AG10803 (cell line): ENCODE measurements around the gene WDR17.

Experiments used
- DNase-seq: peaks from one replicate; pipeline ENCODE4 v3.0.0; 2010; ENCODE audit warnings: low read depth
- H3K4me3 ChIP-seq: 2 replicates; pipeline ENCODE4 v1.5.1; 2011; ENCODE audit warnings: mild to moderate bottlenecking, low read length, control low read depth
- TF ChIP-seq, protein P1 (sequence below): conservative IDR thresholded peaks from 2 replicates; pipeline ENCODE4 v1.5.1; 2011; ENCODE audit warnings: mild to moderate bottlenecking, low read length, control low read depth, inconsistent platforms

WDR17 gene

GRCh38 chr4:176134670-176135069, 69.0 kb downstream of the WDR17 start:
- DNase-seq, result no peak
- H3K4me3 ChIP-seq, result no peak overlapping the region
- TF ChIP-seq, protein P1, sequence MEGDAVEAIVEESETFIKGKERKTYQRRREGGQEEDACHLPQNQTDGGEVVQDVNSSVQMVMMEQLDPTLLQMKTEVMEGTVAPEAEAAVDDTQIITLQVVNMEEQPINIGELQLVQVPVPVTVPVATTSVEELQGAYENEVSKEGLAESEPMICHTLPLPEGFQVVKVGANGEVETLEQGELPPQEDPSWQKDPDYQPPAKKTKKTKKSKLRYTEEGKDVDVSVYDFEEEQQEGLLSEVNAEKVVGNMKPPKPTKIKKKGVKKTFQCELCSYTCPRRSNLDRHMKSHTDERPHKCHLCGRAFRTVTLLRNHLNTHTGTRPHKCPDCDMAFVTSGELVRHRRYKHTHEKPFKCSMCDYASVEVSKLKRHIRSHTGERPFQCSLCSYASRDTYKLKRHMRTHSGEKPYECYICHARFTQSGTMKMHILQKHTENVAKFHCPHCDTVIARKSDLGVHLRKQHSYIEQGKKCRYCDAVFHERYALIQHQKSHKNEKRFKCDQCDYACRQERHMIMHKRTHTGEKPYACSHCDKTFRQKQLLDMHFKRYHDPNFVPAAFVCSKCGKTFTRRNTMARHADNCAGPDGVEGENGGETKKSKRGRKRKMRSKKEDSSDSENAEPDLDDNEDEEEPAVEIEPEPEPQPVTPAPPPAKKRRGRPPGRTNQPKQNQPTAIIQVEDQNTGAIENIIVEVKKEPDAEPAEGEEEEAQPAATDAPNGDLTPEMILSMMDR, result no peak

GRCh38 chr4:176137631-176138030, 72.0 kb downstream of the WDR17 start:
- TF ChIP-seq, protein P1, result no peak
- H3K4me3 ChIP-seq, result no peak overlapping the region
- DNase-seq, result peak; percentile 53

DNA sequence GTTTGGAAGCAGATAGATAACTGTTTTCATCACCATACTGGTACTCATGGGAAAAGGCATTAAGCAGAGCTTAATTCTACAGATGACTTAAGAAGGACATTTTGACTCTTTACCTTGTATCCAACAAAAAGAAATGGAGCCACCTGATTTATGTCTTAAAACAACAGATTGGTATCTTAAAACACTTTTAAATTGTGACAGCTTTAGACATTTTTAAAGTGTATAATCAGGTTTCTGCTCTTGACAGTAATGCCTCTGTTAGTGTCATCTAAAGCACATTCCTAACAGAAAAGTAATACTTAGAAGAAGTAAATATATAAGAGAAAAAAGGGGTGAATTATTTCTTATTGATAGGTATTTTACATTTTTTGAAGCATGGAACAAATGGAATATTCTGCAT, 73.9 kb downstream of the WDR17 start:
- H3K4me3 ChIP-seq, result no peak overlapping the region
- TF ChIP-seq, protein P1, result no peak
- DNase-seq, result no peak

GRCh38 chr4:176142253-176142652, 76.6 kb downstream of the WDR17 start:
- no peak overlapping the region for H3K4me3 ChIP-seq
- TF ChIP-seq, protein P1, result no peak
- DNase-seq, result no peak

- TF ChIP-seq, protein P1, result no peak
- peak; percentile 1 for DNase-seq
- no peak overlapping the region for H3K4me3 ChIP-seq
These were observed 84.2 kb downstream of the WDR17 start for GRCh38 chr4:176149680-176150355.

GRCh38 chr4:176150356-176150682, 84.7 kb downstream of the WDR17 start:
- TF ChIP-seq, protein P1, result peak; percentile 55
- peak; percentile 50 for DNase-seq
- H3K4me3 ChIP-seq, result no peak overlapping the region

GRCh38 chr4:176150704-176151103, 85.1 kb downstream of the WDR17 start:
- TF ChIP-seq, protein P1, result no peak
- DNase-seq, result no peak
- no peak overlapping the region for H3K4me3 ChIP-seq
